ENCODE data around the gene SLC17A5. TPM values are rescaled to one million over a fixed set of nuclear protein-coding genes. Genes with fewer than 3 reads are reported as not detected.

The SLC17A5 gene
- total and polyA plus RNA-seq, 10 of the 15 experiments (the other 5 are each of a cell fraction or from before 2014, with no cell fraction given), result 2.3 to 7.2 (median 5.0) TPM

DNA sequence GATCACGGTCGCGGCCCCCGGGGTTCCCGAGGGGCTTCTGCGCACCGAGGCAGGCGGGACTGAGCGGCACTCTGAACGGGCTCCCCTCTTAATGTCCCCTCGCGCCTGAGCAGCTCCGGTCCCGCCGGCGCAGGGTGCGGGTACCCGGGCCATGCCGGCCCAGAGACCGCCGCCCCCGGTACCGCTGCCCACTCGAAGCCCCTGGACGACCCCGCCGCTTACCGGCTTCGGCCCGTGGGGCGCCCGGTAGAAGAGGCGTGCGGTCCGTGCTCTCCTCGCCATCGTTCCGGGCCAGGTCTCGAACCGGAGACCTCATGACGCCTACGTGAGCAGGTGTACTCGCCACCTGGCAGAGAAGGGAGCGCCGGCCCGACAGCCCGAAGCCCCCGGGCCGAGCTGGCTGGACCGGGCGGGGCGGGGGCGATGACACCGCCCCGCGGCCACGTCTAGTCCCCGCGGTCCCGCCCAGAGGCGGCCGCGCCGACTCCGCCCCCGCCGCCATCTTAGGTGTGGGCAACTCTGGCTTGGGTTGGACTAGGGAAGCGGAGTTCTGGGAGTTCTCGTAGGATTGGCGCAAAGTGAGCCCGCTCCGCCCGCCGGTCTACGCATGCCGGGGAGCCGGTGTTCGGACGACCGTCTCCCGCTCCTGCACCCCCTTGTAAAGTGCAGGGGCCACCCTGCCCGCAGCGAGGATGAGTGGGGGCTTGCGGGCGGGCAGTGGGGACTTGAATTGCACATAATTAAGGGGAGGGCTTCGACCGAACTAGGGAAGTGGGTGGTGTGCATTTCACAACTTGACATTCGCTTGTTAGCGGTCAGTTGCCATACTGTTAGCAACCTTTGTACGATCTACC, at the start of gene SLC17A5 (continued):
- TF ChIP-seq, protein P1, sequence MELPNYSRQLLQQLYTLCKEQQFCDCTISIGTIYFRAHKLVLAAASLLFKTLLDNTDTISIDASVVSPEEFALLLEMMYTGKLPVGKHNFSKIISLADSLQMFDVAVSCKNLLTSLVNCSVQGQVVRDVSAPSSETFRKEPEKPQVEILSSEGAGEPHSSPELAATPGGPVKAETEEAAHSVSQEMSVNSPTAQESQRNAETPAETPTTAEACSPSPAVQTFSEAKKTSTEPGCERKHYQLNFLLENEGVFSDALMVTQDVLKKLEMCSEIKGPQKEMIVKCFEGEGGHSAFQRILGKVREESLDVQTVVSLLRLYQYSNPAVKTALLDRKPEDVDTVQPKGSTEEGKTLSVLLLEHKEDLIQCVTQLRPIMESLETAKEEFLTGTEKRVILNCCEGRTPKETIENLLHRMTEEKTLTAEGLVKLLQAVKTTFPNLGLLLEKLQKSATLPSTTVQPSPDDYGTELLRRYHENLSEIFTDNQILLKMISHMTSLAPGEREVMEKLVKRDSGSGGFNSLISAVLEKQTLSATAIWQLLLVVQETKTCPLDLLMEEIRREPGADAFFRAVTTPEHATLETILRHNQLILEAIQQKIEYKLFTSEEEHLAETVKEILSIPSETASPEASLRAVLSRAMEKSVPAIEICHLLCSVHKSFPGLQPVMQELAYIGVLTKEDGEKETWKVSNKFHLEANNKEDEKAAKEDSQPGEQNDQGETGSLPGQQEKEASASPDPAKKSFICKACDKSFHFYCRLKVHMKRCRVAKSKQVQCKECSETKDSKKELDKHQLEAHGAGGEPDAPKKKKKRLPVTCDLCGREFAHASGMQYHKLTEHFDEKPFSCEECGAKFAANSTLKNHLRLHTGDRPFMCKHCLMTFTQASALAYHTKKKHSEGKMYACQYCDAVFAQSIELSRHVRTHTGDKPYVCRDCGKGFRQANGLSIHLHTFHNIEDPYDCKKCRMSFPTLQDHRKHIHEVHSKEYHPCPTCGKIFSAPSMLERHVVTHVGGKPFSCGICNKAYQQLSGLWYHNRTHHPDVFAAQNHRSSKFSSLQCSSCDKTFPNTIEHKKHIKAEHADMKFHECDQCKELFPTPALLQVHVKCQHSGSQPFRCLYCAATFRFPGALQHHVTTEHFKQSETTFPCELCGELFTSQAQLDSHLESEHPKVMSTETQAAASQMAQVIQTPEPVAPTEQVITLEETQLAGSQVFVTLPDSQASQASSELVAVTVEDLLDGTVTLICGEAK (IDR thresholded peaks at IDR 0.05; ENCODE audit: borderline replicate concordance), result no peak
- TF ChIP-seq PAX5 (IDR thresholded peaks at IDR 0.05; ENCODE audit: borderline replicate concordance, low read depth, low read length) (no peak), TAF1 (IDR thresholded peaks at IDR 0.05; ENCODE audit: borderline replicate concordance, low read depth, low read length) (peak; percentile 37; the same call in 1 of the 2 replicates), CBX5 (IDR thresholded peaks at IDR 0.05; ENCODE audit: low read depth) (no peak), CHD4 (IDR thresholded peaks at IDR 0.05) (no peak), RFX5 (IDR thresholded peaks at IDR 0.05; ENCODE audit: low read depth, low read length) (no peak), ESRRA (IDR thresholded peaks at IDR 0.05; ENCODE audit: low read length) (0 out of 2 replicates have a peak, but pooled peaks have one; percentile 55), KAT2A (conservative IDR thresholded peaks at IDR 0.05; ENCODE audit: control insufficient read depth, low read depth, low read length) (no peak), CBX3 (IDR thresholded peaks at IDR 0.05; ENCODE audit: borderline replicate concordance, low read depth) (no peak), NR2F1 (conservative IDR thresholded peaks at IDR 0.05) (peak; percentile 41), SIX5 (IDR thresholded peaks at IDR 0.05; ENCODE audit: low read depth, low read length, severe bottlenecking) (peak; percentile 65), GABPA (IDR thresholded peaks at IDR 0.05; ENCODE audit: low read depth) (peak; percentile 10; the same call in 1 of the 2 replicates)
- TF ChIP-seq, protein P2, sequence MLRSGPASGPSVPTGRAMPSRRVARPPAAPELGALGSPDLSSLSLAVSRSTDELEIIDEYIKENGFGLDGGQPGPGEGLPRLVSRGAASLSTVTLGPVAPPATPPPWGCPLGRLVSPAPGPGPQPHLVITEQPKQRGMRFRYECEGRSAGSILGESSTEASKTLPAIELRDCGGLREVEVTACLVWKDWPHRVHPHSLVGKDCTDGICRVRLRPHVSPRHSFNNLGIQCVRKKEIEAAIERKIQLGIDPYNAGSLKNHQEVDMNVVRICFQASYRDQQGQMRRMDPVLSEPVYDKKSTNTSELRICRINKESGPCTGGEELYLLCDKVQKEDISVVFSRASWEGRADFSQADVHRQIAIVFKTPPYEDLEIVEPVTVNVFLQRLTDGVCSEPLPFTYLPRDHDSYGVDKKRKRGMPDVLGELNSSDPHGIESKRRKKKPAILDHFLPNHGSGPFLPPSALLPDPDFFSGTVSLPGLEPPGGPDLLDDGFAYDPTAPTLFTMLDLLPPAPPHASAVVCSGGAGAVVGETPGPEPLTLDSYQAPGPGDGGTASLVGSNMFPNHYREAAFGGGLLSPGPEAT (IDR thresholded peaks at IDR 0.05; ENCODE audit: low read depth), result peak; percentile 69
- TF ChIP-seq, protein P3, sequence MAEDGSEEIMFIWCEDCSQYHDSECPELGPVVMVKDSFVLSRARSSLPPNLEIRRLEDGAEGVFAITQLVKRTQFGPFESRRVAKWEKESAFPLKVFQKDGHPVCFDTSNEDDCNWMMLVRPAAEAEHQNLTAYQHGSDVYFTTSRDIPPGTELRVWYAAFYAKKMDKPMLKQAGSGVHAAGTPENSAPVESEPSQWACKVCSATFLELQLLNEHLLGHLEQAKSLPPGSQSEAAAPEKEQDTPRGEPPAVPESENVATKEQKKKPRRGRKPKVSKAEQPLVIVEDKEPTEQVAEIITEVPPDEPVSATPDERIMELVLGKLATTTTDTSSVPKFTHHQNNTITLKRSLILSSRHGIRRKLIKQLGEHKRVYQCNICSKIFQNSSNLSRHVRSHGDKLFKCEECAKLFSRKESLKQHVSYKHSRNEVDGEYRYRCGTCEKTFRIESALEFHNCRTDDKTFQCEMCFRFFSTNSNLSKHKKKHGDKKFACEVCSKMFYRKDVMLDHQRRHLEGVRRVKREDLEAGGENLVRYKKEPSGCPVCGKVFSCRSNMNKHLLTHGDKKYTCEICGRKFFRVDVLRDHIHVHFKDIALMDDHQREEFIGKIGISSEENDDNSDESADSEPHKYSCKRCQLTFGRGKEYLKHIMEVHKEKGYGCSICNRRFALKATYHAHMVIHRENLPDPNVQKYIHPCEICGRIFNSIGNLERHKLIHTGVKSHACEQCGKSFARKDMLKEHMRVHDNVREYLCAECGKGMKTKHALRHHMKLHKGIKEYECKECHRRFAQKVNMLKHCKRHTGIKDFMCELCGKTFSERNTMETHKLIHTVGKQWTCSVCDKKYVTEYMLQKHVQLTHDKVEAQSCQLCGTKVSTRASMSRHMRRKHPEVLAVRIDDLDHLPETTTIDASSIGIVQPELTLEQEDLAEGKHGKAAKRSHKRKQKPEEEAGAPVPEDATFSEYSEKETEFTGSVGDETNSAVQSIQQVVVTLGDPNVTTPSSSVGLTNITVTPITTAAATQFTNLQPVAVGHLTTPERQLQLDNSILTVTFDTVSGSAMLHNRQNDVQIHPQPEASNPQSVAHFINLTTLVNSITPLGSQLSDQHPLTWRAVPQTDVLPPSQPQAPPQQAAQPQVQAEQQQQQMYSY (CRISPR knock-in tag; IDR thresholded peaks at IDR 0.05), result no peak
- TF ChIP-seq, protein P4, sequence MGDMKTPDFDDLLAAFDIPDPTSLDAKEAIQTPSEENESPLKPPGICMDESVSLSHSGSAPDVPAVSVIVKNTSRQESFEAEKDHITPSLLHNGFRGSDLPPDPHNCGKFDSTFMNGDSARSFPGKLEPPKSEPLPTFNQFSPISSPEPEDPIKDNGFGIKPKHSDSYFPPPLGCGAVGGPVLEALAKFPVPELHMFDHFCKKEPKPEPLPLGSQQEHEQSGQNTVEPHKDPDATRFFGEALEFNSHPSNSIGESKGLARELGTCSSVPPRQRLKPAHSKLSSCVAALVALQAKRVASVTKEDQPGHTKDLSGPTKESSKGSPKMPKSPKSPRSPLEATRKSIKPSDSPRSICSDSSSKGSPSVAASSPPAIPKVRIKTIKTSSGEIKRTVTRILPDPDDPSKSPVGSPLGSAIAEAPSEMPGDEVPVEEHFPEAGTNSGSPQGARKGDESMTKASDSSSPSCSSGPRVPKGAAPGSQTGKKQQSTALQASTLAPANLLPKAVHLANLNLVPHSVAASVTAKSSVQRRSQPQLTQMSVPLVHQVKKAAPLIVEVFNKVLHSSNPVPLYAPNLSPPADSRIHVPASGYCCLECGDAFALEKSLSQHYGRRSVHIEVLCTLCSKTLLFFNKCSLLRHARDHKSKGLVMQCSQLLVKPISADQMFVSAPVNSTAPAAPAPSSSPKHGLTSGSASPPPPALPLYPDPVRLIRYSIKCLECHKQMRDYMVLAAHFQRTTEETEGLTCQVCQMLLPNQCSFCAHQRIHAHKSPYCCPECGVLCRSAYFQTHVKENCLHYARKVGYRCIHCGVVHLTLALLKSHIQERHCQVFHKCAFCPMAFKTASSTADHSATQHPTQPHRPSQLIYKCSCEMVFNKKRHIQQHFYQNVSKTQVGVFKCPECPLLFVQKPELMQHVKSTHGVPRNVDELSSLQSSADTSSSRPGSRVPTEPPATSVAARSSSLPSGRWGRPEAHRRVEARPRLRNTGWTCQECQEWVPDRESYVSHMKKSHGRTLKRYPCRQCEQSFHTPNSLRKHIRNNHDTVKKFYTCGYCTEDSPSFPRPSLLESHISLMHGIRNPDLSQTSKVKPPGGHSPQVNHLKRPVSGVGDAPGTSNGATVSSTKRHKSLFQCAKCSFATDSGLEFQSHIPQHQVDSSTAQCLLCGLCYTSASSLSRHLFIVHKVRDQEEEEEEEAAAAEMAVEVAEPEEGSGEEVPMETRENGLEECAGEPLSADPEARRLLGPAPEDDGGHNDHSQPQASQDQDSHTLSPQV (IDR thresholded peaks at IDR 0.05), result no peak
